ENCODE results near the gene ATRN.

- TF ChIP-seq NFRKB (IDR thresholded peaks at IDR 0.05): no peak
- no peak for TF ChIP-seq L3MBTL2 (conservative IDR thresholded peaks at IDR 0.05)
- no peak for TF ChIP-seq FOXM1 (IDR thresholded peaks at IDR 0.05; ENCODE audit: borderline replicate concordance)
- TF ChIP-seq TARDBP (IDR thresholded peaks at IDR 0.05): no peak
- no peak for TF ChIP-seq ELF4 (IDR thresholded peaks at IDR 0.05)
- TF ChIP-seq SUZ12 (IDR thresholded peaks at IDR 0.05): no peak
- no peak for TF ChIP-seq BHLHE40 (IDR thresholded peaks at IDR 0.05; ENCODE audit: borderline replicate concordance)
- no peak for TF ChIP-seq FOXK2 (IDR thresholded peaks at IDR 0.05)
- no peak for TF ChIP-seq CTBP1 (IDR thresholded peaks at IDR 0.05; ENCODE audit: borderline replicate concordance)
Observed at GRCh38 chr20:3521852-3522740, 51.3 kb downstream of the ATRN start.
